ENCODE measurements around the gene DNMT1. TPM values are rescaled to one million over a fixed set of nuclear protein-coding genes. Genes with fewer than 3 reads are reported as not detected.

The DNMT1 gene
- total RNA-seq, 1 experiment from 2014 or later: 117 TPM

DNA sequence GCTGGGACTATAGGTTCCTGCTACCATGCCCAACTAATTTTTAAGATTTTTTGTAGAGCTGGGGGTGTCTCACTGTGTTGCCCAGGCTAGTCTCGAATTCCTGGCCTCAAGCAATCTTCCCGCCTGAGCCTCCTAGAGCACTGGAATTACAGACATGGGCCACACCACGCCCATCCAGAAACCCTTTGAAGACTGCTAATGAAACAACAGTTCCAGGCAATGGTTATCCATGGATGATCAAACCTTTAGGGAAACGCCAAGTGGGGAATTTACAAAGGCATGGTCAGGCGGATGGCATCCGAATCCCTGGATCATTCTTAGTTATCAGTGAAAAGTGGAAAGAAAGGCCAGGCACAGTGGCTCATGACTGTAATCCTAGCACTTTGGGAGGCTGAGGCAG is 16.9 kb upstream of the DNMT1 start:
- Histone ChIP-seq H2AFZ (no peak overlapping the region), H3K36me3 (ENCODE audit: low read depth) (no peaks in the 10 kb centered on the region), H3K27ac (no peak overlapping the region), H3F3A (ENCODE audit: insufficient read depth, low read depth) (peaks cover 31% of the 10 kb centered on the region), H3K4me1 (replicated peaks; ENCODE audit: insufficient read depth) (peaks cover 37% of the 10 kb centered on the region), H3K9me2 (ENCODE audit: insufficient read depth) (no peaks in the 10 kb centered on the region), H3K27me3 (ENCODE audit: insufficient read depth, low read depth) (no peaks in the 10 kb centered on the region), H3K4me3 (no peak overlapping the region), H3K79me2 (ENCODE audit: low read depth) (no peaks in the 10 kb centered on the region), H3K9me3 (ENCODE audit: insufficient read depth, low read depth) (peaks cover 11% of the 10 kb centered on the region; the same call in 1 of the 2 replicates), H3K4me2 (no peak overlapping the region), H4K20me1 (ENCODE audit: insufficient read depth) (no peaks in the 10 kb centered on the region)
- CTCF ChIA-PET: no interaction called here
- intact Hi-C loops (cut with micrococcal nuclease; ENCODE audit: unreplicated experiment): no loop called here
- no peak for TF ChIP-seq EZH2 (IDR thresholded peaks at IDR 0.05; ENCODE audit: low read depth)
- TF ChIP-seq, protein P1, sequence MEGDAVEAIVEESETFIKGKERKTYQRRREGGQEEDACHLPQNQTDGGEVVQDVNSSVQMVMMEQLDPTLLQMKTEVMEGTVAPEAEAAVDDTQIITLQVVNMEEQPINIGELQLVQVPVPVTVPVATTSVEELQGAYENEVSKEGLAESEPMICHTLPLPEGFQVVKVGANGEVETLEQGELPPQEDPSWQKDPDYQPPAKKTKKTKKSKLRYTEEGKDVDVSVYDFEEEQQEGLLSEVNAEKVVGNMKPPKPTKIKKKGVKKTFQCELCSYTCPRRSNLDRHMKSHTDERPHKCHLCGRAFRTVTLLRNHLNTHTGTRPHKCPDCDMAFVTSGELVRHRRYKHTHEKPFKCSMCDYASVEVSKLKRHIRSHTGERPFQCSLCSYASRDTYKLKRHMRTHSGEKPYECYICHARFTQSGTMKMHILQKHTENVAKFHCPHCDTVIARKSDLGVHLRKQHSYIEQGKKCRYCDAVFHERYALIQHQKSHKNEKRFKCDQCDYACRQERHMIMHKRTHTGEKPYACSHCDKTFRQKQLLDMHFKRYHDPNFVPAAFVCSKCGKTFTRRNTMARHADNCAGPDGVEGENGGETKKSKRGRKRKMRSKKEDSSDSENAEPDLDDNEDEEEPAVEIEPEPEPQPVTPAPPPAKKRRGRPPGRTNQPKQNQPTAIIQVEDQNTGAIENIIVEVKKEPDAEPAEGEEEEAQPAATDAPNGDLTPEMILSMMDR (conservative IDR thresholded peaks at IDR 0.05): no peak
- BruUV-seq (replicated peaks): no TSS peak
- DNase-seq: peak in 1 of 2 experiments; percentile 27
- POLR2A ChIA-PET (ENCODE audit: unreplicated experiment): no interaction called here

DNA sequence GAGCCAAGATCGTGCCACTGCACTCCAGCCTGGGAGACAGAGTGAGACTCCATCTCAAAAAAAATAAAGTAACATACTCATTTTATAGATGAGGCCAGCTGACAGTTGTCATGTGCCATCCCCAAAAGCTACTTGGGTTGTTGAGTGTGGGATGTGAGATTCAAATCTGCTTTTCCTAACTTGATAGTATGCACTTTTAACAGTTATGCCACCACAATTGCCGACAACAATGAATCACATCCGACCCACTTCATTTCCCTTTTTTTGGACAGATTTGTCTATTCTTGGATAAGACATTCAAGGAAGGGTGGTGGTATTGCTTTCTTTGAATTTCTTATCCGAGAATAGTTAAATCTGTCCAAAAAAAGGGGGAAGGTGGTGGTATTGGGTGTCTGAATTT is 16.3 kb upstream of the DNMT1 start:
- Histone ChIP-seq H3K9me2 (ENCODE audit: insufficient read depth) (no peaks in the 10 kb centered on the region), H4K20me1 (ENCODE audit: insufficient read depth) (no peaks in the 10 kb centered on the region), H3K4me2 (no peak overlapping the region), H3F3A (ENCODE audit: insufficient read depth, low read depth) (peaks cover 37% of the 10 kb centered on the region), H3K27me3 (ENCODE audit: insufficient read depth, low read depth) (no peaks in the 10 kb centered on the region), H2AFZ (no peak overlapping the region), H3K79me2 (ENCODE audit: low read depth) (no peaks in the 10 kb centered on the region), H3K4me3 (no peak overlapping the region), H3K36me3 (ENCODE audit: low read depth) (no peaks in the 10 kb centered on the region), H3K4me1 (replicated peaks; ENCODE audit: insufficient read depth) (peaks cover 44% of the 10 kb centered on the region), H3K9me3 (ENCODE audit: insufficient read depth, low read depth) (peaks cover 11% of the 10 kb centered on the region; the same call in 1 of the 2 replicates), H3K27ac (no peak overlapping the region)
- intact Hi-C loops (cut with micrococcal nuclease; ENCODE audit: unreplicated experiment): no loop called here
- ChIA-PET CTCF (no interaction called here), POLR2A (ENCODE audit: unreplicated experiment) (no interaction called here)
- DNase-seq: peak in 1 of 2 experiments; percentile 0
- no TSS peak for BruUV-seq (replicated peaks)
- TF ChIP-seq, protein P1 (conservative IDR thresholded peaks at IDR 0.05): no peak

GRCh38 chr19:10209315-10209714 is 14.6 kb upstream of the DNMT1 start:
- Histone ChIP-seq H3K4me3 (no peak overlapping the region), H2AFZ (no peak overlapping the region), H3F3A (ENCODE audit: insufficient read depth, low read depth) (peaks cover 44% of the 10 kb centered on the region), H3K27me3 (ENCODE audit: insufficient read depth, low read depth) (no peaks in the 10 kb centered on the region), H3K9me2 (ENCODE audit: insufficient read depth) (no peaks in the 10 kb centered on the region), H3K9me3 (ENCODE audit: insufficient read depth, low read depth) (peaks cover 11% of the 10 kb centered on the region; the same call in 1 of the 2 replicates), H3K36me3 (ENCODE audit: low read depth) (no peaks in the 10 kb centered on the region), H4K20me1 (ENCODE audit: insufficient read depth) (no peaks in the 10 kb centered on the region), H3K4me1 (replicated peaks; ENCODE audit: insufficient read depth) (peaks cover 45% of the 10 kb centered on the region), H3K4me2 (no peak overlapping the region), H3K27ac (no peak overlapping the region), H3K79me2 (ENCODE audit: low read depth) (no peaks in the 10 kb centered on the region)
- peak in 1 of 2 experiments; percentile 74 for DNase-seq
- no TSS peak for BruUV-seq (replicated peaks)
- ChIA-PET CTCF (no interaction called here), POLR2A (ENCODE audit: unreplicated experiment) (interaction anchor here (1.0 kb wide), 1 partner anchor 1888 kb away, joined by 6 read pairs; the partner anchor contains the start of genes NDUFA7 and RPS28)
- intact Hi-C loops (cut with micrococcal nuclease; ENCODE audit: unreplicated experiment): no loop called here
- TF ChIP-seq, protein P1 (conservative IDR thresholded peaks at IDR 0.05): no peak
- TF ChIP-seq EZH2 (IDR thresholded peaks at IDR 0.05; ENCODE audit: low read depth): no peak
